ENCODE data around the gene CYP2C9.

DNA sequence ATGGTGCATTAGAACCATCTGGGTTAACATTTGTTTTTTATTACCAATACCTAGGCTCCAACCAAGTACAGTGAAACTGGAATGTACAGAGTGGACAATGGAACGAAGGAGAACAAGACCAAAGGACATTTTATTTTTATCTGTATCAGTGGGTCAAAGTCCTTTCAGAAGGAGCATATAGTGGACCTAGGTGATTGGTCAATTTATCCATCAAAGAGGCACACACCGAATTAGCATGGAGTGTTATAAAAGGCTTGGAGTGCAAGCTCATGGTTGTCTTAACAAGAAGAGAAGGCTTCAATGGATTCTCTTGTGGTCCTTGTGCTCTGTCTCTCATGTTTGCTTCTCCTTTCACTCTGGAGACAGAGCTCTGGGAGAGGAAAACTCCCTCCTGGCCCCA lies at the start of gene CYP2C9:
- TF ChIP-seq DNMT1 (CRISPR knock-in tag; IDR thresholded peaks at IDR 0.05), result no peak
- TF ChIP-seq PAX8 (CRISPR knock-in tag; IDR thresholded peaks at IDR 0.05; ENCODE audit: borderline replicate concordance), result no peak
- TF ChIP-seq, protein P1, sequence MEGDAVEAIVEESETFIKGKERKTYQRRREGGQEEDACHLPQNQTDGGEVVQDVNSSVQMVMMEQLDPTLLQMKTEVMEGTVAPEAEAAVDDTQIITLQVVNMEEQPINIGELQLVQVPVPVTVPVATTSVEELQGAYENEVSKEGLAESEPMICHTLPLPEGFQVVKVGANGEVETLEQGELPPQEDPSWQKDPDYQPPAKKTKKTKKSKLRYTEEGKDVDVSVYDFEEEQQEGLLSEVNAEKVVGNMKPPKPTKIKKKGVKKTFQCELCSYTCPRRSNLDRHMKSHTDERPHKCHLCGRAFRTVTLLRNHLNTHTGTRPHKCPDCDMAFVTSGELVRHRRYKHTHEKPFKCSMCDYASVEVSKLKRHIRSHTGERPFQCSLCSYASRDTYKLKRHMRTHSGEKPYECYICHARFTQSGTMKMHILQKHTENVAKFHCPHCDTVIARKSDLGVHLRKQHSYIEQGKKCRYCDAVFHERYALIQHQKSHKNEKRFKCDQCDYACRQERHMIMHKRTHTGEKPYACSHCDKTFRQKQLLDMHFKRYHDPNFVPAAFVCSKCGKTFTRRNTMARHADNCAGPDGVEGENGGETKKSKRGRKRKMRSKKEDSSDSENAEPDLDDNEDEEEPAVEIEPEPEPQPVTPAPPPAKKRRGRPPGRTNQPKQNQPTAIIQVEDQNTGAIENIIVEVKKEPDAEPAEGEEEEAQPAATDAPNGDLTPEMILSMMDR (CRISPR knock-in tag; IDR thresholded peaks at IDR 0.05), result no peak
- TF ChIP-seq CAMTA2 (CRISPR knock-in tag; IDR thresholded peaks at IDR 0.05; ENCODE audit: borderline replicate concordance), result no peak
- TF ChIP-seq SMARCC2 (IDR thresholded peaks at IDR 0.05), result no peak
- TF ChIP-seq JUND (CRISPR knock-in tag; IDR thresholded peaks at IDR 0.05), result no peak
- TF ChIP-seq, protein P2, sequence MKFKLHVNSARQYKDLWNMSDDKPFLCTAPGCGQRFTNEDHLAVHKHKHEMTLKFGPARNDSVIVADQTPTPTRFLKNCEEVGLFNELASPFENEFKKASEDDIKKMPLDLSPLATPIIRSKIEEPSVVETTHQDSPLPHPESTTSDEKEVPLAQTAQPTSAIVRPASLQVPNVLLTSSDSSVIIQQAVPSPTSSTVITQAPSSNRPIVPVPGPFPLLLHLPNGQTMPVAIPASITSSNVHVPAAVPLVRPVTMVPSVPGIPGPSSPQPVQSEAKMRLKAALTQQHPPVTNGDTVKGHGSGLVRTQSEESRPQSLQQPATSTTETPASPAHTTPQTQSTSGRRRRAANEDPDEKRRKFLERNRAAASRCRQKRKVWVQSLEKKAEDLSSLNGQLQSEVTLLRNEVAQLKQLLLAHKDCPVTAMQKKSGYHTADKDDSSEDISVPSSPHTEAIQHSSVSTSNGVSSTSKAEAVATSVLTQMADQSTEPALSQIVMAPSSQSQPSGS (CRISPR knock-in tag; IDR thresholded peaks at IDR 0.05), result no peak

Measured in HepG2 (cell line).